ENCODE data around the gene EHBP1L1. TPM values are rescaled to one million over a fixed set of nuclear protein-coding genes. Genes with fewer than 3 reads are reported as not detected.

The EHBP1L1 gene
- total and polyA plus RNA-seq, 4 donors, result 1.1 to 120 (median 10.0) TPM

- Histone ChIP-seq H3K9me3 (ENCODE audit: control insufficient read depth in 4 of 4, low read length in 3 of 4) (no peaks in the 10 kb centered on the region), H3K36me3 (ENCODE audit: control insufficient read depth in 4 of 4, insufficient read depth in 3 of 4, low read depth in 1 of 4, low read length in 3 of 4) (peaks cover 0 to 51% (median 26%) of the 10 kb centered on the region in 4 donors), H3K4me1 (ENCODE audit: control insufficient read depth in 4 of 4, insufficient read depth in 4 of 4, low read length in 3 of 4) (no peaks in the 10 kb centered on the region), H3K27ac (ENCODE audit: low read depth in 1 of 2, low read length in 2 of 2) (no peak overlapping the region), H3K27me3 (ENCODE audit: control insufficient read depth in 4 of 4, insufficient read depth in 4 of 4, low read length in 3 of 4) (no peaks in the 10 kb centered on the region), H3K9ac (ENCODE audit: low read depth in 1 of 2, low read length in 2 of 2) (no peak overlapping the region), H3K4me3 (ENCODE audit: low read depth in 1 of 3, low read length in 3 of 3) (no peak overlapping the region)
- DNase-seq (ENCODE audit: low spot score), result no peak
- WGBS, result 96% methylated on average over 6 of the region's 6 CpGs
- TF ChIP-seq, protein P1, sequence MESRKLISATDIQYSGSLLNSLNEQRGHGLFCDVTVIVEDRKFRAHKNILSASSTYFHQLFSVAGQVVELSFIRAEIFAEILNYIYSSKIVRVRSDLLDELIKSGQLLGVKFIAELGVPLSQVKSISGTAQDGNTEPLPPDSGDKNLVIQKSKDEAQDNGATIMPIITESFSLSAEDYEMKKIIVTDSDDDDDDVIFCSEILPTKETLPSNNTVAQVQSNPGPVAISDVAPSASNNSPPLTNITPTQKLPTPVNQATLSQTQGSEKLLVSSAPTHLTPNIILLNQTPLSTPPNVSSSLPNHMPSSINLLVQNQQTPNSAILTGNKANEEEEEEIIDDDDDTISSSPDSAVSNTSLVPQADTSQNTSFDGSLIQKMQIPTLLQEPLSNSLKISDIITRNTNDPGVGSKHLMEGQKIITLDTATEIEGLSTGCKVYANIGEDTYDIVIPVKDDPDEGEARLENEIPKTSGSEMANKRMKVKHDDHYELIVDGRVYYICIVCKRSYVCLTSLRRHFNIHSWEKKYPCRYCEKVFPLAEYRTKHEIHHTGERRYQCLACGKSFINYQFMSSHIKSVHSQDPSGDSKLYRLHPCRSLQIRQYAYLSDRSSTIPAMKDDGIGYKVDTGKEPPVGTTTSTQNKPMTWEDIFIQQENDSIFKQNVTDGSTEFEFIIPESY (IDR thresholded peaks at IDR 0.05), result no peak
- TF ChIP-seq HNF4G (IDR thresholded peaks at IDR 0.05) (no peak), FOXA2 (IDR thresholded peaks at IDR 0.05) (no peak), HNF4A (conservative IDR thresholded peaks at IDR 0.05) (no peak), RXRA (IDR thresholded peaks at IDR 0.05) (no peak), RAD21 (IDR thresholded peaks at IDR 0.05) (no peak), TAF1 (conservative IDR thresholded peaks at IDR 0.05) (no peak), SP1 (IDR thresholded peaks at IDR 0.05) (no peak), YY1 (IDR thresholded peaks at IDR 0.05) (no peak)
Measured at GRCh38 chr11:65599955-65600246, 24.0 kb downstream of the EHBP1L1 start.

DNA sequence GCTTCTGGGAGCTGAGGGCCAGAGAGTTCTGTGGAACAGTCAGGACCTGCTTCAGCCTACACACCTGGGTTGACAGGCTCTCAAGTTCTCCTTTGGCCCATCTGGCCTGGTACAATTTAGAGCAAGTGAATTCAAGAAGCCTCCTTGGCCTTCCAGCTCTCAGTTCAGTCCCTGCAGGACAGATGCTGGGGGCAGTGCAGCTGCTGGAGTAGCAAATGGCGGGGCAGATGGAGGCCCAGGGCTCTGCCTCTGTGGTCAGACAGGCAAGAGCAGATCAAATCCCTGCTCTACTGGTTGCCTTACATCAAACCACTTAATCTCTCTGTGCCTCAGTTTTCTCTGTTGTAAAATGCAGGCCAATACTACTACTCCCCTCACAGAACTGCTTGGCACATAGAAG, 28.4 kb downstream of the EHBP1L1 start:
- DNase-seq (ENCODE audit: low spot score), result no peak
- H3K9me3 ChIP-seq (ENCODE audit: control insufficient read depth in 4 of 4, low read length in 3 of 4), result no peaks in the 10 kb centered on the region
- peaks cover 9 to 62% (median 32%) of the 10 kb centered on the region in 4 donors for H3K36me3 ChIP-seq (ENCODE audit: control insufficient read depth in 4 of 4, insufficient read depth in 3 of 4, low read depth in 1 of 4, low read length in 3 of 4)
- peaks cover 0 to 7% (median 0%) of the 10 kb centered on the region in 4 donors for H3K4me1 ChIP-seq (ENCODE audit: control insufficient read depth in 4 of 4, insufficient read depth in 4 of 4, low read length in 3 of 4)
- H3K27me3 ChIP-seq (ENCODE audit: control insufficient read depth in 4 of 4, insufficient read depth in 4 of 4, low read length in 3 of 4), result no peaks in the 10 kb centered on the region
- no peak overlapping the region for H3K27ac ChIP-seq (ENCODE audit: low read depth in 1 of 2, low read length in 2 of 2)
- no peak overlapping the region for H3K9ac ChIP-seq (ENCODE audit: low read depth in 1 of 2, low read length in 2 of 2)
- TF ChIP-seq MAX (IDR thresholded peaks at IDR 0.05) (no peak), RAD21 (IDR thresholded peaks at IDR 0.05) (no peak), TAF1 (conservative IDR thresholded peaks at IDR 0.05) (no peak), RXRA (IDR thresholded peaks at IDR 0.05) (no peak), HNF4G (IDR thresholded peaks at IDR 0.05) (no peak), SP1 (IDR thresholded peaks at IDR 0.05) (no peak), FOXA1 (IDR thresholded peaks at IDR 0.05) (no peak), GABPA (IDR thresholded peaks at IDR 0.05 in 1 of 2, conservative IDR thresholded peaks at IDR 0.05 in 1 of 2) (no peak)
- TF ChIP-seq, protein P2, sequence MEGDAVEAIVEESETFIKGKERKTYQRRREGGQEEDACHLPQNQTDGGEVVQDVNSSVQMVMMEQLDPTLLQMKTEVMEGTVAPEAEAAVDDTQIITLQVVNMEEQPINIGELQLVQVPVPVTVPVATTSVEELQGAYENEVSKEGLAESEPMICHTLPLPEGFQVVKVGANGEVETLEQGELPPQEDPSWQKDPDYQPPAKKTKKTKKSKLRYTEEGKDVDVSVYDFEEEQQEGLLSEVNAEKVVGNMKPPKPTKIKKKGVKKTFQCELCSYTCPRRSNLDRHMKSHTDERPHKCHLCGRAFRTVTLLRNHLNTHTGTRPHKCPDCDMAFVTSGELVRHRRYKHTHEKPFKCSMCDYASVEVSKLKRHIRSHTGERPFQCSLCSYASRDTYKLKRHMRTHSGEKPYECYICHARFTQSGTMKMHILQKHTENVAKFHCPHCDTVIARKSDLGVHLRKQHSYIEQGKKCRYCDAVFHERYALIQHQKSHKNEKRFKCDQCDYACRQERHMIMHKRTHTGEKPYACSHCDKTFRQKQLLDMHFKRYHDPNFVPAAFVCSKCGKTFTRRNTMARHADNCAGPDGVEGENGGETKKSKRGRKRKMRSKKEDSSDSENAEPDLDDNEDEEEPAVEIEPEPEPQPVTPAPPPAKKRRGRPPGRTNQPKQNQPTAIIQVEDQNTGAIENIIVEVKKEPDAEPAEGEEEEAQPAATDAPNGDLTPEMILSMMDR (IDR thresholded peaks at IDR 0.05; ENCODE audit: low read depth, low read length, missing input control), result no peak
- 95% methylated on average over 1 of the region's 1 CpG for WGBS
- H3K4me3 ChIP-seq (ENCODE audit: low read depth in 1 of 3, low read length in 3 of 3), result no peak overlapping the region

DNA sequence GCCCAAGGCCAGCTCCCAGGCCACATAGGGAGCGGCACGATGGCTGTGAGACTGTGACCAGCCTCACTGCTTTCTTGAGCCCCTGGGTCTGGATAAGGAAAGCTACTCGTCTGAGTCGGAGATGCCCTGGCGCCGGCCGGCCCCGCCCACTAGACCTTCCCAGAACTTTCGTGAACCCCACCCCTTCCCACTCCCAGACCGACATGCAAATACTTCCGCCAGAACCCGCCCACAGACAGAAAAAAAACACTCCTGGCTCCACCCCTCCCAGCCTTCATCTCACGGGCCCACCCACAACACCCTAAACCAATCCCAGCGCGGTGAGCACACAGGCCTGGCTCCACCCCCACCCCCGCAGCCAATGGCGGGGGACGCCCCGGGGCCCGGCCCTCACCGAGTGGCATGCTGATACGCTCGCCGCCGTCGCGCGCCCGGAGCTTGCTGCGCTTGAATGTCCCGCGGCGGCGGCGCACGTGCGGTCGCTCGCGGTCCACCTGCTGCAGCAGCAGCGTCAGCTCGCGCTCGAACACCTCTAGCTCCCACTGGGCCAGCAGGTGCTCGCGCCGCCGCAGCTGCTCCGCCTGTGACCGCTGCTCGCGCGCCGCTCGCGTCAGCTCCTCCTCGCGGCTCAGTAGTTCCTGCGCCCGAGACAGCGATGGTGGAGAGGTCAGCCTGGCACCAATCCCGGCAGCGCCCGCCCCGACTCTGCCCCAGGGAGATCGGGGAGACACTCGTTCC, 31.2 kb downstream of the EHBP1L1 start:
- TF ChIP-seq, protein P1 (IDR thresholded peaks at IDR 0.05), result no peak
- TF ChIP-seq HNF4A (conservative IDR thresholded peaks at IDR 0.05) (no peak), RAD21 (IDR thresholded peaks at IDR 0.05) (no peak), SP1 (IDR thresholded peaks at IDR 0.05) (no peak), TAF1 (conservative IDR thresholded peaks at IDR 0.05) (no peak), FOXA2 (IDR thresholded peaks at IDR 0.05) (no peak), EGR1 (IDR thresholded peaks at IDR 0.05; ENCODE audit: low read depth in 2 of 2) (no peak)
- TF ChIP-seq, protein P2 (IDR thresholded peaks at IDR 0.05; ENCODE audit: low read depth, low read length, missing input control), result no peak
- H3K27ac ChIP-seq (ENCODE audit: low read depth in 1 of 2, low read length in 2 of 2), result peak overlapping the region; percentile 27 to 50
- no peaks in the 10 kb centered on the region for H3K27me3 ChIP-seq (ENCODE audit: control insufficient read depth in 4 of 4, insufficient read depth in 4 of 4, low read length in 3 of 4)
- peaks cover 6 to 33% (median 23%) of the 10 kb centered on the region in 4 donors for H3K4me1 ChIP-seq (ENCODE audit: control insufficient read depth in 4 of 4, insufficient read depth in 4 of 4, low read length in 3 of 4)
- 77% methylated on average over 67 of the region's 67 CpGs for WGBS
- H3K36me3 ChIP-seq (ENCODE audit: control insufficient read depth in 4 of 4, insufficient read depth in 3 of 4, low read depth in 1 of 4, low read length in 3 of 4), result peaks cover 9 to 53% (median 25%) of the 10 kb centered on the region in 4 donors
- no peaks in the 10 kb centered on the region for H3K9me3 ChIP-seq (ENCODE audit: control insufficient read depth in 4 of 4, low read length in 3 of 4)
- H3K9ac ChIP-seq (ENCODE audit: low read depth in 1 of 2, low read length in 2 of 2), result no peak overlapping the region
- H3K4me3 ChIP-seq (ENCODE audit: low read depth in 1 of 3, low read length in 3 of 3), result no peak overlapping the region
- DNase-seq (ENCODE audit: low spot score), result peak; percentile 79

All from liver (tissue), 9 donors.